GM12878 (cell line): ENCODE data around the gene ANGPTL2. TPM values are rescaled to one million over a fixed set of nuclear protein-coding genes. Genes with fewer than 3 reads are reported as not detected.

Experiments
- ATAC-seq: fragments of 200-7000 bp; cut with Tn5 transposase; 3 replicates; pipeline ENCODE4 v1.9.1; 2020; ENCODE audit warnings: mild to moderate bottlenecking, moderate library complexity
- BruUV-seq: library from RNA; stranded (reverse); fragments of 400-500 nt; replicated peaks from 2 replicates; lab custom pipeline; 2021; lab: Mats Ljungman, UMichigan
- CTCF ChIA-PET: fragments of 300-600 bp; sonication (Branson Sonifier 250); formaldehyde crosslinking; extraction: SDS; loops from one replicate; lab custom pipeline; 2021; ENCODE audit warnings: inconsistent platforms; lab: Yijun Ruan, JAX
- POLR2A ChIA-PET: fragments of 350-600 bp; formaldehyde crosslinking; extraction: SDS; loops from one replicate; lab custom pipeline; 2021; ENCODE audit warnings: inconsistent platforms; lab: Charles Lee
- RAD21 ChIA-PET: fragments of 300-600 bp; sonication (Branson Sonifier 250); formaldehyde crosslinking; loops from one replicate; lab custom pipeline; 2023; ENCODE audit warnings: antibody characterized with exemption; ENCODE audit not compliant: unreplicated experiment; lab: Charles Lee
- SMC1A ChIA-PET: fragments of 300-600 bp; sonication (Branson Sonifier 250); formaldehyde crosslinking; loops from one replicate; lab custom pipeline; 2023; ENCODE audit not compliant: unreplicated experiment, uncharacterized antibody; lab: Charles Lee
- DNase-seq: peaks from one replicate; pipeline ENCODE4 v3.0.0-alpha.2; 2011; ENCODE audit warnings: low read depth, low spot score
- FAIRE-seq: peaks from 3 replicates; lab custom pipeline; 2011; peaks lifted over from hg19 to GRCh38; lab: Jason Lieb, UNC
- H2AFZ ChIP-seq: 2 replicates; pipeline ENCODE4 v1.6.0; 2011; ENCODE audit warnings: low read depth, low read length, control low read depth; ENCODE audit not compliant: control insufficient read depth
- H3K27ac ChIP-seq: 2 replicates; pipeline ENCODE4 v1.5.1; 2011; ENCODE audit warnings: control low read depth; ENCODE audit not compliant: control insufficient read depth, insufficient read depth
- H3K27me3 ChIP-seq, 2 experiments: replicated peaks in 1 of 2; 2 replicates each; pipeline versions ENCODE4 v1.6.0 to v1.6.1; 2011; ENCODE audit warnings: low read length in 1 of 2; ENCODE audit not compliant: control insufficient read depth in 2 of 2, insufficient read depth in 2 of 2
- H3K36me3 ChIP-seq, 2 experiments: 2 replicates each; pipeline ENCODE4 v1.5.1; 2011; ENCODE audit warnings: low read length in 1 of 2; ENCODE audit not compliant: control insufficient read depth in 2 of 2, insufficient read depth in 2 of 2
- H3K4me1 ChIP-seq: 2 replicates; pipeline ENCODE4 v1.6.1; 2011; ENCODE audit warnings: mild to moderate bottlenecking, low read length, moderate library complexity, mixed read lengths; ENCODE audit not compliant: control insufficient read depth, insufficient read depth
- H3K4me2 ChIP-seq: 2 replicates; pipeline ENCODE4 v1.6.0; 2011; ENCODE audit warnings: control low read depth; ENCODE audit not compliant: control insufficient read depth, insufficient read depth
- H3K4me3 ChIP-seq: fragments of 200-600 bp; sonication (generic); 2 replicates; pipeline ENCODE4 v1.5.1; 2016
- H3K79me2 ChIP-seq: 2 replicates; pipeline ENCODE4 v1.6.0; 2011; ENCODE audit warnings: low read length; ENCODE audit not compliant: control insufficient read depth, insufficient read depth
- H3K9ac ChIP-seq: 2 replicates; pipeline ENCODE4 v1.8.0; 2011; ENCODE audit warnings: low read length, control low read depth, mixed read lengths; ENCODE audit not compliant: control insufficient read depth, insufficient read depth
- H3K9me3 ChIP-seq: replicated peaks from 3 replicates; pipeline ENCODE4 v1.5.1; 2011; ENCODE audit warnings: mild to moderate bottlenecking, low read length; ENCODE audit not compliant: control insufficient read depth, insufficient read depth
- H4K20me1 ChIP-seq: 2 replicates; pipeline ENCODE4 v1.6.0; 2011; ENCODE audit not compliant: control insufficient read depth, insufficient read depth
- CBX5 ChIP-seq: sonication (generic); IDR thresholded peaks from 2 replicates; pipeline ENCODE4 v1.6.1; 2016; ENCODE audit warnings: low read depth, moderate library complexity, mild to moderate bottlenecking, inconsistent platforms
- CEBPB ChIP-seq, 2 experiments: fragments of 150-350 bp in 1 of 2; IDR thresholded peaks; 2 replicates each; pipeline ENCODE4 v1.6.1; 2012 to 2014; ENCODE audit warnings: low read depth in 2 of 2, low read length in 2 of 2, borderline replicate concordance in 1 of 2, inconsistent platforms in 1 of 2
- MEF2A ChIP-seq: IDR thresholded peaks from 2 replicates; pipeline ENCODE4 v1.6.1; 2011; ENCODE audit warnings: low read depth, mild to moderate bottlenecking, low read length, moderate library complexity; ENCODE audit not compliant: insufficient read depth
- NFYA ChIP-seq: IDR thresholded peaks from 2 replicates; pipeline ENCODE4 v1.6.1; 2011; ENCODE audit warnings: low read depth, mild to moderate bottlenecking, low read length, improper control_type of control experiment, borderline replicate concordance
- NR2F1 ChIP-seq: fragments of 450-650 bp; conservative IDR thresholded peaks from 2 replicates; pipeline ENCODE4 v1.6.1; 2017; ENCODE audit warnings: mild to moderate bottlenecking
- POLR2A ChIP-seq: IDR thresholded peaks from 2 replicates; pipeline ENCODE4 v1.6.1; 2011; ENCODE audit warnings: low read depth, mild to moderate bottlenecking, low read length
- RB1 ChIP-seq: fragments of 450-650 bp; formaldehyde crosslinking; IDR thresholded peaks from 2 replicates; pipeline ENCODE4 v1.6.1; 2017; ENCODE audit warnings: mild to moderate bottlenecking, borderline replicate concordance
- SUZ12 ChIP-seq: fragments of 200-600 bp; sonication (generic); IDR thresholded peaks from one replicate; pipeline ENCODE4 v1.6.1; 2018; ENCODE audit warnings: antibody characterized with exemption, mild to moderate bottlenecking; ENCODE audit not compliant: unreplicated experiment
- TBL1XR1 ChIP-seq: IDR thresholded peaks from 2 replicates; pipeline ENCODE4 v1.6.1; 2012; ENCODE audit warnings: low read depth, low read length, improper control_type of control experiment
- WGBS: methylation state at CpG from one replicate; pipeline ENCODE4 v1.1.6; 2016; ENCODE audit warnings: low lambda C conversion rate; ENCODE audit not compliant: insufficient replicate concordance, insufficient coverage; ENCODE audit errors: missing lambda C conversion rate; 5-methylcytosine and 5-hydroxymethylcytosine counted together
- in situ Hi-C: fragments of 300-500 bp; cut with MboI; formaldehyde crosslinking; loops from 9 replicates; pipeline ENCODE4 v1.14.3; 2018; ENCODE audit warnings: mixed read lengths
- intact Hi-C: fragments of 100-400 bp; cut with micrococcal nuclease; formaldehyde crosslinking; loops from one replicate; pipeline ENCODE4 v1.14.2; 2022; ENCODE audit not compliant: unreplicated experiment
- polyA plus RNA-seq, 11 experiments: library from polyadenylated mRNA; depleted of rRNA in 4 of 11; unstranded in 6 of 11; stranded (reverse) in 5 of 11; fragments of >200 nt; fragmentation: Nextera tagmentation in 4 of 11; fragmentation: Illumina TruSeq in 1 of 11; extraction: Ambion mirVana in 4 of 11; extraction: Trizol in 1 of 11; gene quantifications; 1 replicate in 1 of 11; 2 replicates in 10 of 11; pipeline versions ENCODE4 v1.2.1 to v1.2.3, GENCODE V29; 2011 to 2016; ENCODE audit warnings: inconsistent platforms in 2 of 11, missing spikeins in 2 of 11, low read depth in 1 of 11
- total RNA-seq, 4 experiments: library from RNA; depleted of rRNA in 3 of 4; stranded (reverse); fragments of >200 nt in 3 of 4; fragmentation: Illumina TruSeq in 1 of 4; extraction: Trizol in 1 of 4; gene quantifications; 2 replicates each; pipeline versions ENCODE4 v1.2.1 to v1.2.3, GENCODE V29; 2013 to 2021

Gene ANGPTL2
- total and polyA plus RNA-seq, 10 of the 15 experiments (the other 5 are each of a cell fraction or from before 2014, with no cell fraction given), result 0.13 to 2.6 (median 0.82) TPM; not detected in 1

DNA sequence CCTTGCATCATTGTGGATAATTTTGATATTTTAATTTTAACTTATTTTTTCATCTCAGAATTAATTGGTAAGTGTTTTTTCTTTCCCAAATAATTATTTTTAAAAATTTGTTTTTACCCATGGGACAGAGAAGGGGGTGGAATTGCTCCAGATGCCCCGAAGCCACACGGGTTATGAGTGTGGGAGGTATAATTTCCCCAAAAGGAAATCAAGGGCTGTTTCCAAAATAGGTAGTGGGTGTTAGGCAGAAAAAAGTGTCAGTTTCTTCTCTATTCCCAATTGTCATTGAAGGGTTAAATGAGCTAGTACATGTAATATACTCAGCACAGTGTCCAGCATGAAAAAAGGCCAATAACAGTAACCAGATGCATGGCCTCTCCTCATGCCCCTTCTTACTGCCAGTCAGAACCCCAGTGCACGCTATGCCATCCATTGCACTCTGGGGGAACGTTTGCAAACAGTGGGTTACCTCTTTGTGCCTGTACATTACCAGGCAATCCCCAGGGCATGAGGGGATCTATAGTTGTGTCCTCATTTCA is 36.4 kb upstream of the ANGPTL2 start:
- RAD21 ChIA-PET, result interaction anchor here (1.0 to 2.1 kb wide), 4 partner anchors 10 to 173 kb away, joined by 3 to 10 read pairs (median 5); no protein-coding TSS in a partner anchor

More for the DNA sequence above, 36.4 kb upstream of the ANGPTL2 start:
- FAIRE-seq (no peak), DNase-seq (no peak), ATAC-seq (no peak)
- intact Hi-C loops (no loop called here), in situ Hi-C loops (no loop called here)
- CTCF ChIA-PET, result interaction anchor here (1.1 to 2.7 kb wide), 7 partner anchors 11 to 218 kb away, joined by 3 to 12 read pairs (median 8); no protein-coding TSS in a partner anchor
- Histone ChIP-seq H2AFZ (no peak overlapping the region; the same call in 1 of the 2 replicates), H4K20me1 (no peaks in the 10 kb centered on the region), H3K27me3 (no peaks in the 10 kb centered on the region), H3K4me3 (no peak overlapping the region), H3K9me3 (no peaks in the 10 kb centered on the region), H3K27ac (no peak overlapping the region), H3K36me3 (no peaks in the 10 kb centered on the region), H3K9ac (no peak overlapping the region), H3K4me1 (peaks cover 32% of the 10 kb centered on the region), H3K79me2 (no peaks in the 10 kb centered on the region), H3K4me2 (no peak overlapping the region)
- SMC1A ChIA-PET, result interaction anchor here (1.3 to 28.4 kb wide), 7 partner anchors 12 to 185 kb away, joined by 3 to 812 read pairs (median 5); no protein-coding TSS in a partner anchor
- POLR2A ChIA-PET, result interaction anchor here (1.2 to 12.4 kb wide), 3 partner anchors 24 to 159 kb away, joined by 3 to 270 read pairs (median 3); no protein-coding TSS in a partner anchor
- 66% methylated on average over 4 of the region's 4 CpGs for WGBS
- TF ChIP-seq NR2F1 (no peak), SUZ12 (no peak), MEF2A (no peak), CBX5 (no peak), RB1 (no peak), TBL1XR1 (no peak), POLR2A (no peak), NFYA (no peak), CEBPB (IDR thresholded peaks at IDR 0.05; ENCODE audit: borderline replicate concordance in 1 of 2, low read depth in 2 of 2, low read length in 2 of 2) (no peak)
- no TSS peak for BruUV-seq
